ENCODE data around the gene DBH. TPM values are rescaled to one million over a fixed set of nuclear protein-coding genes. Genes with fewer than 3 reads are reported as not detected.

Gene DBH
- total and polyA plus RNA-seq, 2 of the 13 experiments (the other 11 are each of a cell fraction or from before 2014, with no cell fraction given) = not detected

GRCh38 chr9:133609311-133610098 lies 26.7 kb upstream of the DBH start, which contains the start of gene FAM163B (continued):
- TF ChIP-seq NFAT5 (CRISPR knock-in tag; IDR thresholded peaks at IDR 0.05) (0 out of 2 replicates have a peak, but pooled peaks have one; percentile 56), ZNF124 (CRISPR knock-in tag; IDR thresholded peaks at IDR 0.05) (no peak), ZFYVE20 (CRISPR knock-in tag; IDR thresholded peaks at IDR 0.05; ENCODE audit: borderline replicate concordance, low read depth) (0 out of 2 replicates have a peak, but pooled peaks have one; percentile 65), ATF7-NPFF (CRISPR knock-in tag; IDR thresholded peaks at IDR 0.05; ENCODE audit: low read depth) (peak; percentile 76; the same call in 1 of the 2 replicates), BRCA1 (CRISPR knock-in tag; IDR thresholded peaks at IDR 0.05) (0 out of 2 replicates have a peak, but pooled peaks have one; percentile 65), EEA1 (CRISPR knock-in tag; IDR thresholded peaks at IDR 0.05; ENCODE audit: borderline replicate concordance) (0 out of 2 replicates have a peak, but pooled peaks have one; percentile 48)

GRCh38 chr9:133610845-133611244 lies 25.3 kb upstream of the DBH start:
- no peak overlapping the region for H3K4me2 ChIP-seq (ENCODE audit: low read depth, low read length)
- no peaks in the 10 kb centered on the region for H3K79me2 ChIP-seq (ENCODE audit: insufficient read depth, low read length)
- no peak for ATAC-seq
- no TSS peak for BruUV-seq (replicated peaks)
- no peak for TF ChIP-seq MEIS1 (CRISPR knock-in tag; IDR thresholded peaks at IDR 0.05; ENCODE audit: borderline replicate concordance)
- no peaks in the 10 kb centered on the region for H3K4me1 ChIP-seq (ENCODE audit: insufficient read depth, low read length)
- DNase-seq (ENCODE audit: low spot score) = no peak
- FAIRE-seq = no peak
- intact Hi-C loops (cut with micrococcal nuclease; ENCODE audit: unreplicated experiment) (no loop called here), in situ Hi-C loops (cut with HindIII; ENCODE audit: extremely low pct_ligation_motif_present, low pct_unique_long_range_greater_than_20kb) (no loop called here)
- no peak overlapping the region for H3K9ac ChIP-seq (ENCODE audit: insufficient read depth, low read depth, low read length)
- H3K9me3 ChIP-seq (ENCODE audit: low read length) = no peaks in the 10 kb centered on the region
- no peak overlapping the region for H3K27ac ChIP-seq (ENCODE audit: extremely low read length, insufficient read depth, low read length)
- H3K27me3 ChIP-seq (ENCODE audit: control insufficient read depth in 1 of 2, insufficient read depth in 2 of 2, low read length in 2 of 2) = peaks cover 10 to 78% of the 10 kb centered on the region in 2 experiments
- H3K36me3 ChIP-seq (replicated peaks in 1 of 2; ENCODE audit: control insufficient read depth in 1 of 2, insufficient read depth in 2 of 2, low read length in 2 of 2) = no peaks in the 10 kb centered on the region
- POLR2A ChIA-PET = no interaction called here
- H2AFZ ChIP-seq (ENCODE audit: low read length) = no peak overlapping the region
- H4K20me1 ChIP-seq (ENCODE audit: insufficient read depth, low read length) = 0 out of 2 replicates have a peak, but pooled peaks cover 3% of the 10 kb centered on the region
- CTCF ChIA-PET (ENCODE audit: low intra/inter-chr PET ratio, low total read pairs) = no interaction called here
- WGBS (ENCODE audit: low lambda C conversion rate) = 26% methylated on average over 5 of the region's 5 CpGs
- H3K4me3 ChIP-seq (replicated peaks in 1 of 3; ENCODE audit: insufficient read depth in 1 of 3, low read depth in 2 of 3, low read length in 3 of 3) = no peak overlapping the region

All from HepG2 (cell line).